Measurements from ENCODE around the gene ARMH3. TPM values are rescaled to one million over a fixed set of nuclear protein-coding genes. Genes with fewer than 3 reads are reported as not detected.

ARMH3 gene
- total and polyA plus RNA-seq, 10 of the 15 experiments (the other 5 are each of a cell fraction or from before 2014, with no cell fraction given) = 13.0 to 33.0 (median 16.4) TPM

GRCh38 chr10:102024799-102025198, 31.2 kb downstream of the ARMH3 start:
- RAD21 ChIA-PET (ENCODE audit: unreplicated experiment) = no interaction called here
- ATAC-seq (no peak), FAIRE-seq (no peak), DNase-seq (ENCODE audit: low read depth, low spot score) (no peak)
- BruUV-seq (replicated peaks) = no TSS peak
- CTCF ChIA-PET = interaction anchor here (1.0 to 1.4 kb wide), 3 partner anchors 15 to 189 kb away, joined by 3 to 5 read pairs (median 3); no protein-coding TSS in a partner anchor
- intact Hi-C loops (cut with micrococcal nuclease; ENCODE audit: unreplicated experiment) = no loop called here
- POLR2A ChIA-PET = interaction anchor here (0.6 to 0.7 kb wide), 2 partner anchors 31 to 180 kb away, joined by 3 to 4 read pairs; partner anchors contain the start of gene ARMH3
- no peak overlapping the region for H3K27ac ChIP-seq (ENCODE audit: control insufficient read depth, insufficient read depth)
- in situ Hi-C loops (cut with MboI) = no loop called here
- WGBS (ENCODE audit: insufficient coverage, insufficient replicate concordance, low lambda C conversion rate, missing lambda C conversion rate) = 67% methylated on average over 3 of the region's 3 CpGs
- no peak overlapping the region for H3K4me3 ChIP-seq
- peaks cover 0 to 4% of the 10 kb centered on the region in 2 experiments; a peak in 2 of 4 replicates for H3K36me3 ChIP-seq (ENCODE audit: control insufficient read depth in 2 of 2, insufficient read depth in 2 of 2, low read length in 1 of 2)
- H3K9me3 ChIP-seq (replicated peaks; ENCODE audit: control insufficient read depth, insufficient read depth, low read length) = no peaks in the 10 kb centered on the region; the same call in 2 of the 3 replicates
- H3K4me2 ChIP-seq (ENCODE audit: control insufficient read depth, insufficient read depth) = no peak overlapping the region
- H4K20me1 ChIP-seq (ENCODE audit: control insufficient read depth, insufficient read depth) = no peaks in the 10 kb centered on the region
- H3K27me3 ChIP-seq (replicated peaks in 1 of 2; ENCODE audit: control insufficient read depth in 2 of 2, insufficient read depth in 2 of 2, low read length in 1 of 2) = no peaks in the 10 kb centered on the region
- H3K9ac ChIP-seq (ENCODE audit: control insufficient read depth, insufficient read depth, low read length) = no peak overlapping the region
- SMC1A ChIA-PET (ENCODE audit: uncharacterized antibody, unreplicated experiment) = no interaction called here
- TF ChIP-seq NR2F1 (conservative IDR thresholded peaks at IDR 0.05) (no peak), CEBPB (IDR thresholded peaks at IDR 0.05; ENCODE audit: borderline replicate concordance in 1 of 2, low read depth in 2 of 2, low read length in 2 of 2) (no peak), SP1 (IDR thresholded peaks at IDR 0.05; ENCODE audit: low read depth, low read length) (no peak), CHD1 (IDR thresholded peaks at IDR 0.05; ENCODE audit: low read depth, low read length) (no peak), YY1 (IDR thresholded peaks at IDR 0.05; ENCODE audit: low read depth, low read length) (no peak), POLR2AphosphoS2 (IDR thresholded peaks at IDR 0.05; ENCODE audit: low read depth, low read length) (no peak), PBX3 (IDR thresholded peaks at IDR 0.05; ENCODE audit: insufficient replicate concordance, low read depth, low read length) (no peak)
- no peaks in the 10 kb centered on the region for H3K79me2 ChIP-seq (ENCODE audit: control insufficient read depth, insufficient read depth, low read length)
- H3K4me1 ChIP-seq (ENCODE audit: control insufficient read depth, insufficient read depth, low read length) = no peaks in the 10 kb centered on the region
- no peak overlapping the region for H2AFZ ChIP-seq (ENCODE audit: control insufficient read depth, low read depth, low read length)
